Measurements from ENCODE around the gene NFIA. TPM values are rescaled to one million over a fixed set of nuclear protein-coding genes. Genes with fewer than 3 reads are reported as not detected.

NFIA gene
- total RNA-seq, 1 experiment from 2014 or later = 20.9 TPM

- in situ Hi-C loops (cut with HindIII; ENCODE audit: low pct_unique_long_range_greater_than_20kb, low sequenced_read_pairs) (no loop called here), intact Hi-C loops (cut with micrococcal nuclease; ENCODE audit: unreplicated experiment) (no loop called here)
Measured at GRCh38 chr1:61491497-61491896, 409.1 kb downstream of the NFIA start.

GRCh38 chr1:61494000-61494399, 411.6 kb downstream of the NFIA start:
- TF ChIP-seq REST (IDR thresholded peaks at IDR 0.05; ENCODE audit: insufficient read depth in 1 of 2, low read depth in 2 of 2, low read length in 1 of 2) (no peak), CTCF (IDR thresholded peaks at IDR 0.05) (no peak)
- H3K36me3 ChIP-seq (ENCODE audit: control insufficient read depth, insufficient read depth, low read length) = no peaks in the 10 kb centered on the region
- H3K9me3 ChIP-seq (ENCODE audit: control insufficient read depth, insufficient read depth, low read depth, low read length) = no peaks in the 10 kb centered on the region
- no peaks in the 10 kb centered on the region for H3K27me3 ChIP-seq (ENCODE audit: control insufficient read depth, insufficient read depth, low read length)
- ATAC-seq (no peak), DNase-seq (ENCODE audit: low read depth, low spot score) (no peak)
- H3K4me1 ChIP-seq (ENCODE audit: control insufficient read depth, insufficient read depth, low read length) = no peaks in the 10 kb centered on the region
- H3K27ac ChIP-seq (ENCODE audit: low read length) = no peak overlapping the region
- ChIA-PET POLR2A (no interaction called here), CTCF (no interaction called here)
- intact Hi-C loops (cut with micrococcal nuclease; ENCODE audit: unreplicated experiment) (no loop called here), in situ Hi-C loops (cut with HindIII; ENCODE audit: low pct_unique_long_range_greater_than_20kb, low sequenced_read_pairs) (no loop called here)
- no peak overlapping the region for H3K4me3 ChIP-seq (ENCODE audit: low read depth in 2 of 2, low read length in 2 of 2)
- no TSS peak for BruUV-seq (replicated peaks)

More at GRCh38 chr1:61491497-61491896, 409.1 kb downstream of the NFIA start:
- no TSS peak for BruUV-seq (replicated peaks)
- Histone ChIP-seq H3K4me3 (ENCODE audit: low read depth in 2 of 2, low read length in 2 of 2) (no peak overlapping the region), H3K36me3 (ENCODE audit: control insufficient read depth, insufficient read depth, low read length) (no peaks in the 10 kb centered on the region), H3K27me3 (ENCODE audit: control insufficient read depth, insufficient read depth, low read length) (no peaks in the 10 kb centered on the region), H3K4me1 (ENCODE audit: control insufficient read depth, insufficient read depth, low read length) (no peaks in the 10 kb centered on the region), H3K9me3 (ENCODE audit: control insufficient read depth, insufficient read depth, low read depth, low read length) (no peaks in the 10 kb centered on the region), H3K27ac (ENCODE audit: low read length) (no peak overlapping the region)
- no peak for ATAC-seq
- DNase-seq (ENCODE audit: low read depth, low spot score) = no peak
- TF ChIP-seq REST (IDR thresholded peaks at IDR 0.05; ENCODE audit: insufficient read depth in 1 of 2, low read depth in 2 of 2, low read length in 1 of 2) = no peak
- TF ChIP-seq POLR2AphosphoS5 (IDR thresholded peaks at IDR 0.05; ENCODE audit: low read depth, low read length) = no peak
- no peak for TF ChIP-seq CTCF (IDR thresholded peaks at IDR 0.05)
- TF ChIP-seq TCF7L2 (IDR thresholded peaks at IDR 0.05; ENCODE audit: low read depth, low read length) = no peak
- TF ChIP-seq SIN3A (IDR thresholded peaks at IDR 0.05; ENCODE audit: borderline replicate concordance, insufficient read depth, low read depth, low read length) = no peak
- POLR2A ChIA-PET = no interaction called here
- CTCF ChIA-PET = no interaction called here

All from Panc1 (cell line).